ENCODE data around the gene CDC42EP1. TPM values are rescaled to one million over a fixed set of nuclear protein-coding genes. Genes with fewer than 3 reads are reported as not detected.
A peak's percentile ranks its signal among the peaks of the same experiment; 100 is the strongest.
"Not testable (repeated sequence)": the region's sequence is repeated elsewhere in the genome, so short reads cannot be mapped to it uniquely, and the experiment has no call there.

The CDC42EP1 gene
- total RNA-seq, 1 experiment from 2014 or later = 43.9 TPM

GRCh38 chr22:37526376-37526775, 33.9 kb upstream of the CDC42EP1 start:
- Histone ChIP-seq H3K4me1 (ENCODE audit: insufficient read depth, low read length) (peaks cover 29% of the 10 kb centered on the region), H3K79me2 (ENCODE audit: low read length) (no peaks in the 10 kb centered on the region), H3K4me3 (ENCODE audit: low read length) (no peak overlapping the region), H3K9me2 (replicated peaks; ENCODE audit: low read length) (no peaks in the 10 kb centered on the region), H4K20me1 (ENCODE audit: low read length) (no peaks in the 10 kb centered on the region), H3K9me3 (ENCODE audit: low read length) (no peaks in the 10 kb centered on the region), H3K36me3 (ENCODE audit: low read depth, low read length) (no peaks in the 10 kb centered on the region), H3K9ac (ENCODE audit: low read length) (peak overlapping the region; percentile 35; the same call in 1 of the 2 replicates), H3F3A (ENCODE audit: low read length, unreplicated experiment) (no peaks in the 10 kb centered on the region), H3K4me2 (ENCODE audit: low read length) (peak overlapping the region; percentile 63), H3K27me3 (ENCODE audit: low read length) (no peaks in the 10 kb centered on the region), H3K27ac (ENCODE audit: low read length) (peak overlapping the region; percentile 82), H2AFZ (ENCODE audit: low read length) (no peak overlapping the region)
- TF ChIP-seq CTCF (conservative IDR thresholded peaks at IDR 0.05; ENCODE audit: low read depth, low read length) = no peak
- TF ChIP-seq EZH2 (IDR thresholded peaks at IDR 0.05; ENCODE audit: low read length, unreplicated experiment) = no peak
- TF ChIP-seq EZH2phosphoT487 (IDR thresholded peaks at IDR 0.05; ENCODE audit: borderline replicate concordance, low read length) = no peak
- DNase-seq (no peak), ATAC-seq (peak; percentile 23)
- no TSS peak for BruUV-seq (replicated peaks)
- intact Hi-C loops (cut with micrococcal nuclease) = no loop called here
- ChIA-PET CTCF (no interaction called here), POLR2A (ENCODE audit: unreplicated experiment) (no interaction called here)

- H2AFZ ChIP-seq (ENCODE audit: low read length); H3K27me3 ChIP-seq (ENCODE audit: low read length); H3K79me2 ChIP-seq (ENCODE audit: low read length); CTCF ChIA-PET; H3K9ac ChIP-seq (ENCODE audit: low read length); H3K36me3 ChIP-seq (ENCODE audit: low read depth, low read length); H3K9me2 ChIP-seq (replicated peaks; ENCODE audit: low read length); BruUV-seq (replicated peaks); H3K4me3 ChIP-seq (ENCODE audit: low read length); H3K9me3 ChIP-seq (ENCODE audit: low read length); H3F3A ChIP-seq (ENCODE audit: low read length, unreplicated experiment); H4K20me1 ChIP-seq (ENCODE audit: low read length); ATAC-seq; H3K4me2 ChIP-seq (ENCODE audit: low read length); POLR2A ChIA-PET (ENCODE audit: unreplicated experiment); DNase-seq; intact Hi-C loops (cut with micrococcal nuclease): not testable (repeated sequence)
- Histone ChIP-seq H3K27ac (ENCODE audit: low read length) (peak overlapping the region; percentile 82; the same call in 1 of the 2 replicates), H3K4me1 (ENCODE audit: insufficient read depth, low read length) (peaks cover 29% of the 10 kb centered on the region)
Observed at GRCh38 chr22:37527081-37527752, 33.1 kb upstream of the CDC42EP1 start.

- H3K4me1 ChIP-seq (ENCODE audit: insufficient read depth, low read length) = peaks cover 29% of the 10 kb centered on the region
- H3K27me3 ChIP-seq (ENCODE audit: low read length); H3K9me3 ChIP-seq (ENCODE audit: low read length); H3K4me2 ChIP-seq (ENCODE audit: low read length); POLR2A ChIA-PET (ENCODE audit: unreplicated experiment); CTCF ChIA-PET; H3K9me2 ChIP-seq (replicated peaks; ENCODE audit: low read length); H4K20me1 ChIP-seq (ENCODE audit: low read length); H3K27ac ChIP-seq (ENCODE audit: low read length); H3K36me3 ChIP-seq (ENCODE audit: low read depth, low read length); BruUV-seq (replicated peaks); H3F3A ChIP-seq (ENCODE audit: low read length, unreplicated experiment); H2AFZ ChIP-seq (ENCODE audit: low read length); H3K79me2 ChIP-seq (ENCODE audit: low read length); H3K4me3 ChIP-seq (ENCODE audit: low read length); H3K9ac ChIP-seq (ENCODE audit: low read length); intact Hi-C loops (cut with micrococcal nuclease); DNase-seq; ATAC-seq: not testable (repeated sequence)
Observed at GRCh38 chr22:37527952-37528351, 32.3 kb upstream of the CDC42EP1 start.
